ENCODE results near the gene TTLL10.
"Not testable (repeated sequence)": the region's sequence is repeated elsewhere in the genome, so short reads cannot be mapped to it uniquely, and the experiment has no call there.

The TTLL10 gene

DNA sequence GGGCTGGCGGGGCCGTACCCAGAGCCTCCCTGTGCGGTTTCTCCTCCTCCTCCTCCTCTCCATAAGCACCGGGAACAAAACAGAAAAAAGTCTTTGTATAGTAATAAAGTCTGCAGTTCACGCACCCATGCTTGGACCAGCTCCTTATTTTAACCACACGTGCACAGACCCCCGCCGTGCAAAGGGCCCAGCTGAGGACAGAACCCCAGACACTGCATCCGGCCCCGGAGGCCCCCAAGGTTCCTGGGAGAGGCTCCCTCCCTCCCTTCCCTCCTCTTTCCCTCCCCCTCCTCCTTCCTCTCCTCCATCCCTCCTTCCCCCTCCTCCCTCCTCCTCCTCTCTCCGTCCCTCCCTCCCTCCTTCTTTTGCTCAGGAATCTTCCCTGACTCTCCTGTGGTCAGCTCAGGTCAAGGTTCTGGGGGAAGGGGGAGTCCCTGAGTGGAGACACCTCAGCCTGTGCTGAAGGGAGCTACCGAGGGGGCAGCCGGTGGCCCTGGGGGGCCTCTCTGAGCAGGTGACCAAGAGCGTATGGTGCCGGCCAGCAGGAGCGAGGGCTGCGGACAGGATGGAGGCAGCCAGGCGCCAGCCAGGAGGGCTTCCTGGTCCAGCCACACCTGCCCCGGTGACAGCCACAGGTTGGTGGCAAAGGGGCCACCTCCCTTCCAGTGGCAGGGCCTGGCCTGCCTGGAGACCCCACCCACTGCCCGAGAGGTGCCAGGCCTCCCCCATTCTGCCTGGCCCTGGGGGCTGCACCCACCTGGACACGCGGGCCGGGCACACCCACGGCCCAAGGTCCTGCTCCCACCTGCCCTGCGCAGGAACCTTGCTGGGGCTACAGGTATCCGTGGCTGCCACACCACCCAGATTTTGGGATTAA, 3.2 kb upstream of the TTLL10 start:
- no peak for DNase-seq (ENCODE audit: low read depth in 4 of 4, low spot score in 1 of 4)

DNA sequence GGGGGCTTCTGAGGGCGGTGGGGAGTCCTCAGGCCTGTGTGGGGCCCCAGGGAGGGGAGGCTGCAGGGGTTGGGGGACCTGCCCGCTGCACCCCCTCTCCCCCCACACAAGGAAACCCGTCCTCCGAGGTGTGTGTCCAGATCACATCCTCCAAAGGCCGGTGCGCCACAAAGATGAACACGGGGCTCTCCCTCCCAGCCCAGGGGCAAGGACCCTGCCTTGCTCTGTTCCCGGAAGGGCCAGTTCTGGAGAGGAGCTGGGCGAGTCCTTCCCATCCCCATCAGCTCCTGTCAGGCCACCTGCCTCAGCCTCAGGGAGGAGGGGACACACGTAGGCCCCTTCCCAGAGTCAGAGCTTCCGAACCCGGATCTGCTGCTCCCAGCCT, 2.5 kb upstream of the TTLL10 start:
- DNase-seq (ENCODE audit: low read depth in 4 of 4, low spot score in 1 of 4): no peak

DNA sequence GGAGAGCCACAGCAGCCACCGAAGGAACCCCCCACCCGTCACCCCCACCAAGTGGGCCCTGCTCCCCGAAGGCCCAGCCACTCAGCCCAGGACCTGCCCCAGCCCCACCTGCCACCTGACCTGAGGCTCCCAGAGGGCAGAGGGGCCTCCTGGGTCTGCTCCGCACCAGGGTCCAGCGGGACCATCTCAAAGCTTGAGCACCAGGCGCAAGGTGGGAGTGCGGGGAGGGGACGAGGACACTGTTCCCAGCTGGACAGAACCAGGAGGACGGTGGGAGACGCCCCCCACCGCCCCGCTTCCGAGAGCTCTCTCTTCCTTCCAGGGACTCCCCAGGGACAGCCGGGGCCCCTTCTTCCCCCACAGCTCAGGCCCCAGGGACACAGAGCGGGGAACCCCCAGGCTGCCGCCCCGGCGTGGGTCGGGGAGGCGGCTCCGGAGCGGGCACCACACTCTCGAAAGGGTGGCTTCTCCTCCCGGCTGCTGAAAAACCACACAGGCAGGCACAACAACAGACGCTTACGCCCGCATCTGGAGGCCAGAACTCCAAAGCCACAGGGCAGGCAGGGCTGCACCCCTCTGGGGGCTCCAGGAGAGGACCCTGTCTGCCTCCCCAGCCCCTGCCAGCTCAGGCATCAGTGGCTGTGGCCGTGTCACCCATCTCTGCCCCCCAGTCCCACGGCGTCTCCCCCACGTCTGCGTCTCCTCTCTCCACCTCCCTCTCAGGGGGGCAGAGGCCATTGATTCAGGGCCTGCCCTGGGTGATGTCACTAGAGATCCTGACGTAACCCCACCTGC, 1.9 kb upstream of the TTLL10 start:
- DNase-seq (ENCODE audit: low read depth in 4 of 4, low spot score in 1 of 4): no peak

DNA sequence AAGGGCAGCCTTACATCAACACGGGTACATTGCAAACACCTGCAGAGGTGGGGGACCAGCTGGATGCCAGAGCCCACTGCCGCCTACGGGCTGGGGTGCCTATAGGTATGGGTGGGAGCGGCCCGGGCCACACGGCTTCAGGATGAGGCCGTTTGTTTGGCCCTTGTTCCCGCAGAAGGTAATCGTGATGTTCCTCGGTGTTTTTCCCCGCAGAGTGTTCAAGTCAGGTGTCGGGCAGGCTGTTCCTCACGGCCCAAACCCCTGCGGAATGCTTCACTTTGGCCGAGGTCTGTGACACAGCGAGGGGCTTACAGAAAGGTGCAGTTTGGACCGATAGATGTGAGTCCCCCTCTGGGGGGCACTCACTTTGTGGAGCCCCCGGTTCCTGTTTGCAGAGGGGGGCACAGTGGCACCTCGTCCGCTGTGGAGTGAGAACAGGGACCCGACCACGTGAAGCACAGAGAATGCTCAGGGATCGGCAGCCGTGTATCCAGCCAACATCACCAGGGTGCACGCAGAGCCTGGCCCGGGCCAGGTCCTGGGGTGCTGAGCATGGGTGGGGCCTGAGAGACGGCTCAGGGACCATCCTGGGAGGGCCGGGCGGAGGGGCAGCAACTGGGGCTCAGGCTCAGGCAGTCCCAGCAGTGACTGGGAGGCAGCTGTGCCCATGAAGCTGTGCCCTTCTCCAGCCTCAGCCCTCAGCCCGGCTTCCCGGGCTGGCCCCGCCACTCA, 453 bp upstream of the TTLL10 start:
- DNase-seq (ENCODE audit: low read depth in 4 of 4, low spot score in 1 of 4): no peak

DNA sequence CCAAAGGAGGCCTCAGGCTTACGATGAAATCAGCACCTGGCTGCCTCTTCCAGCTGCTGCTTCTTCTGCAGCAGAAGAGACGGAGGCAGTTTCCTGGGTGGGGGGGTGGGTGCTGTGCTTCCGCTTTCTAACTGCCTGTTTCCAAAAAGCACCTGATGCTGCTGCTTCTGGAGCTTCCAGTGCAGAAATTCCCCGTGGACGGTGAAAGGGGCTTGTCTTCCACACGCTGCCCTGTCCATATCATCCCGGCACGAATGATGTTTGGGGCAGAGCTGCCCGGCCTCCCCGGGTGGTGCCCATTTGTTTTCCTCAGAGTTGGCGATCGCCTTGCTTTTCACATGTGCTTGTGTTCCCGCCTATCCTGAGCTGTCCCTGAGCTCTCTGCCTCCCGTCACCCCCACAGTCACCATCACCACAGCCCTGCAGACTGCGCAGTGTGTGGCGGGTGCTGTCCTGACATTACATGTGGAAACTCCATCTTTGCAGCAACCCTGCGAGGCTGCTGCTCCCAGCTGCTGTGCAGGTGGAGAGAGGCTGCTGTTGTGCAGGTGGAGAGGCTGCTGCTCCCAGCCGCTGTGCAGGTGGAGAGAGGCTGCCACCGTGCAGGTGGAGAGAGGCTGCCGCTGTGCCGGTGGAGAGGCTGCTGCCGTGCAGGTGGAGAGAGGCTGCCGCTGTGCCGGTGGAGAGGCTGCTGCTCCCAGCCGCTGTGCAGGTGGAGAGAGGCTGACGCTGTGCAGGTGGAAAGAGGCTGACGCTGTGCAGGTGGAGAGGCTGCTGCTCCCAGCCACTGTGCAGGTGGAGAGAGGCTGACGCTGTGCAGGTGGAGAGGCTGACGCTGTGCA, 1.8 kb downstream of the TTLL10 start:
- DNase-seq (ENCODE audit: low read depth in 4 of 4, low spot score in 1 of 4): no peak

DNA sequence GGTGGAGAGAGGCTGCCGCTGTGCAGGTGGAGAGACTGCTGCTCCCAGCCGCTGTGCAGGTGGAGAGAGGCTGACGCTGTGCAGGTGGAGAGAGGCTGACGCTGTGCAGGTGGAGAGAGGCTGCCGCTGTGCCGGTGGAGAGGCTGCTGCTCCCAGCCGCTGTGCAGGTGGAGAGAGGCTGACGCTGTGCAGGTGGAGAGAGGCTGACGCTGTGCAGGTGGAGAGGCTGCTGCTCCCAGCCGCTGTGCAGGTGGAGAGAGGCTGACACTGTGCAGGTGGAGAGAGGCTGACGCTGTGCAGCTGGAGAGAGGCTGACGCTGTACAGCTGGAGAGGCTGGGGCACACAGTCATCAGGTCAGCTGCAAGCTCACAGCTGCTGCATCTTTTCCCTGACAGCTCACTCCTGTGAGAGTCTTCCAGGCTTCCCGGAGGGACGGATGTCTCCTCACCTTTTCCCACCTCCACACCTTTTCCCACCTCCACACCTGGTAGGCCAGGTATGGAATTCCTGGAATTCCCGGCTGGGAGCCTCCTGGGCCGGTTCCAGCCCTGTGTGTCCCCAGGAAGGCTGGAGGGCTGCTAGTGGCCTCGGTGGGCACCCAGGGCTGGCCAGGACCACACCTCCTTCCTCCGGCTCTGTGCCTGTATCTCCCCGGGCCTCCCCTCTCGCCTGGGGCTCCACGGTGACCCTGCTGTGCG, 2.5 kb downstream of the TTLL10 start:
- DNase-seq (ENCODE audit: low read depth in 4 of 4, low spot score in 1 of 4): not testable (repeated sequence)

DNA sequence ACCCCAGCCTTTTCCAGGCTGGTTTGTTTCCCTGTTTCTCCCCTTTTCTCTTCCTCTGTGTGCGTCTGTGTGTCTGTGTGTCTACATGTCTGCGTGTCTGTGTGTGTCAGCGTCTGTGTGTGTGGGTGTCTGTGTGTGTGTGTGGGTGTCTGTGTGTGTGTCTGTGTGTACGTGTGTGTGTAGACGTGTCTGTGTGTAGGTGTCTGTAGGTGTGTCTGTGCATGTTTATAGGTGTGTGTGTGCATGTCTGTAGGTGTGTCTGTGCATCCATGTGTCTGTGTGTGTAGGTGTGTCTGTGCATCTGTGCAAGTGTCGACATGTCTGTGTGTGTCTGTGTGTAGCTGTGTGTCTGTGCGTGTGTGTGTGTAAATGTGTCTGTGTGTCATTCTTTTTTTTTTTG, 3.3 kb downstream of the TTLL10 start:
- DNase-seq (ENCODE audit: low read depth in 4 of 4, low spot score in 1 of 4): no peak

DNA sequence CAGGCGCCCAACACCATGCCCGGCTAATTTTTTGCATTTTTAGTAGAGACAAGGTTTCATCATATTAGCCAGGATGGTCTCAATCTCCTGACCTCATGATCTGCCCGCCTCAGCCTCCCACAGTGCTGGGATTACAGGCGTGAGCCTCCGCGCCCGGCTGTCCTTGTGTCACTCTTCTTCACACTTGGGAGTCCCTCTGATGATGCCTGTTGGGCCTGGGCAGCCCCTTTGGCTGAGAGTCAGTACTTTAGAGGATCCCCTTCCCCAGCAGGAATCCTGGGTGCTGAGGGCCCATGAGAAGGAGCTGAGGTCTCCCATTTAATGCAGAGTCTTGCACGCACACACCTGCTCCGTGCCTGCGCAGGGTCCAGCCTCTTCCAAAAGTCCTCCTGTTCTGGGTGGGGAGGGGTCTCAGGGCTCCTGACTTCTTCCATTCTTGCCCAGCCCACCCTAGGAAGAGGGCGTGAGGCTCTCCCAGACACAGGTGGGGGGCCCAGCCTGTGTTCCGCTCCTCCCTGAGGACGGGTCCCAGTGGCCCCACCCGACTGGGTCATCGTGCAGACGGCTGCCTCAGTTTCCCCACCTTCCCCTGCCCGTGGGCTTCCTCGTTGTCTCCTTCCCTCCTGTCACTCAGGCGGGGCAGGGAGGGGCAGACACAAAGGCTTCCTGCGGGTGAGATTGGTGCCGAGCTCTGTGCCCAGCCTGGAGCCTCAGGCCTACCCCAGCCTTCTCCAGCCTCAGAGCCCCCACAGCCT, 3.9 kb downstream of the TTLL10 start:
- DNase-seq (ENCODE audit: low read depth in 4 of 4, low spot score in 1 of 4): no peak

DNA sequence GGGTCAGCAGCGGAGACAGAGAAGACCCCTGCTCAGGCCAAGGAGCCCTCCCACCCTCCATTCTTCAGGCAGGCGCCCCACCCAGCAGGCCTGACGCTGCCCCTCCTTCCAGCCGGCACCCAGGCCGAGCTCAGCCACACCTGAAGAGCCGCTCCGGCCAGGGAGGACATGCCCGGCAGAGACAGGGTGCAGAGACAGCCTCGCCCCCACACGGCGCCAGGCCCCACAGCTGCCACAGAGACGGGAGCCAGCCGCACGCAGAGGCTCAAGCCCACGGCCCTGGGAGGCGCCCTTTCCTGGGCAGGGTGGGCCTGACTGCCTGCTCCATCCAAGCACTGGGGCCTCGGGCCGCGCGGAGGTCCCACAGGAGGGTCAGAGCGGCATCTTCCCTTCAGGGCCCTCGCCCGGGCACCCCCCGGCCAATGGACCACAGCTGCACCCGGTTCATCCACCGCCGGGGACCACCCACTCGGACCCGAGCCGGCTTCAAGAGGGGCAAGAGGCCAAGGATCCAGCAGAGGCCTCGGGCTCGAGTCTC, 5.2 kb downstream of the TTLL10 start:
- DNase-seq (ENCODE audit: low read depth in 4 of 4, low spot score in 1 of 4): no peak

DNA sequence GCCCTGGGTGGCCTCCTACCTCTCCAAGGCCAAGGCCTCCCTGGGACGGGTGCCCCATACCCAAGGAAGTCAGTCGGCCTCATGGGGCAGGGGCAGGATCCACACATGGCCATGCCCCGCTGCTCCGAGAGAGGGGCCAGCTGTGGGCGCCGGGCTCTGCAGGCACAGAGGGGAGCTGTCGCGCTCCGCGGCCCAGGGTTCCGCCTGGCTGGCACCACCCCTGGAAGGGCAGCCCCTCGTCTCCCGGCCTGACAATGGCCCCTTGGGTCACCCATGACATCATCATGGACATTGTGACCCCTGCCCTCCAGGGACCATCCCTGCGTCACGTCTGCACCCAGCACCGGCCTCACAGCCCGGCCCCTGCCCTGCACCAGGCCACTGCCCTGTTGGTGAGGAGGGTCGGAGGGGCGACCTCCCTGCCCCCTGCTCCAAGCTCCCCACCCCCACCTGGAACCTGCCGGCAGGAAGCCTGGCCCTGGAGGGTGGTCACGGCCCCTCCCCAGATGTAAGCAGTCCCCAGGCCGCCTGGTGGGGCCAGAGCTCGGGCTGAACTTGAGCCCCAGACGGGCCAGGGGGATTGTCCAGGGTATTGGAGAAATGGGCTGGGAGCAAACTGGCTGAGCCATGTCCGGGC, 5.8 kb downstream of the TTLL10 start:
- DNase-seq (ENCODE audit: low read depth in 4 of 4, low spot score in 1 of 4): no peak

DNA sequence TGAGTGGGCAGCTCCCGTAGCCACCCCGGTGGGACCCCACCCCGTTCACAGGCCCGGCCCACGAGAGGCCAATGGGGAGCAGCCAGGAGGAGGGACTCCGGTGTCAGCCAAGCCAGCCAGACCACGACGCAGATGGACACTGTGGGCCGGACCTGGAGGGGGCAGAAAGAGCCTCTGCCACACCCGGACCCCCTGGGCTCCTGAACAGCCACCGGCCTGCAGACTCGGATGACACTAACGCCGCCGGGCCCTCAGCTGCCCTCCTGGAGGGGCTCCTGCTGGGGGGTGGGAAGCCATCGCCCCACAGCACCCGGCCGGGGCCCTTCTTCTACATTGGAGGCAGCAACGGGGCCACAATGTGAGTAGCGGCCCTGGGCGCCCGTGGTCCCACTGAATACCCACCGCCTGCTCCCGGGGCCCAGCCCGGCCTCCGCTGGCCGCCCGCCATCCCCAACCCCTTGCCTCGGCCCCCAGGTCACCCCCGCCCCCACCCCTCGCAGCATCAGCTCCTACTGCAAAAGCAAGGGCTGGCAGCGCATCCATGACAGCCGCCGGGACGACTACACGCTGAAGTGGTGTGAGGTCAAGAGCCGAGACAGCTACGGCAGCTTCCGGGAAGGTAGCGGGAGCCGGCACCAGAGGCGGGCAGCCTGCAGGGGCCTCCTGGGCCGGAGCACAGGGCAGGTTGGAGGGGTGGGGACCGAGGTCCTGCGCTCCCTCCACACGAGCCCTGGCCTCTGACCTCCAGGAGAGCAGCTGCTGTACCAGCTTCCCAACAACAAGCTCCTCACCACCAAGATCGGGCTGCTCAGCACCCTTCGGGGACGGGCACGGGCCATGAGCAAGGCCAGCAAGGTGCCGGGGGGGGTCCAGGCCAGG, 6.5 kb downstream of the TTLL10 start:
- no peak for DNase-seq (ENCODE audit: low read depth in 4 of 4, low spot score in 1 of 4)

DNA sequence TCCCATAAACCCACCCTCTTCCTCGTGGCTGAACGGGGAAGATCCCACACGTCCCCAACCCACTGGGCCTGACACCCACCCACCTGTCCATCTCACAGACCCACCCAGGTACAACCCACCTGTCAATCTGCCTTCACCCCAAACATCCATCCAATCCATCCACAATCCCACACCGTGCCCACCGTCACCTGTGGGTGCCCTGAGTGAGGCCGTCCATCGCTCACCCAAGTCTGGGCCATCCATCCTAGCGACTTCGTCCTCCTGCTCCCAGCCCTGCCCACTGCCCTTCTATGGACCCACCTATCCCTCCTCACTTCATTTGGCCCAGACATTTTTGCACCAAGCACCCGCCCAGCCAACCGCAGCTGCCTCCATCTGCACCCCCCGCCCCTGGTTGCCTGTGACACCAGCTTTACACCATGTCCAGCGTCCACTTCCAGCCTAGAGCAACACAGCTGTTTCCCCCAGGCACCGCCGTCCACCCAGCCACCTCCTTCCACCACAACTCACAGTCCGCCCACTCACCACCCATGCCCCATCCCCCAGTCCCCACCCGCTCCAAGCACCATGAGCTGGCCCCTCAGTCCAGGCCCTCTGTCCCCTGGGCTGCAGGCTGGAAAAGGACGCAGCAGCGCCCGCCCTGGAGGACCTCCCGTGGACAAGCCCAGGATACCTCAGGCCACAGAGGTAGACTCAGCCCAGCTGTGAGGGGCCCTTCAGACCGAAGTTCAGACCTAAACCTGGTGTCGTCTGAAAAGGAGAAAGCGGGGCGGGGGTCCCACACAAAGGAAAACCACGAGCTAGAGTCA, 7.7 kb downstream of the TTLL10 start:
- no peak for DNase-seq (ENCODE audit: low read depth in 4 of 4, low spot score in 1 of 4)

DNA sequence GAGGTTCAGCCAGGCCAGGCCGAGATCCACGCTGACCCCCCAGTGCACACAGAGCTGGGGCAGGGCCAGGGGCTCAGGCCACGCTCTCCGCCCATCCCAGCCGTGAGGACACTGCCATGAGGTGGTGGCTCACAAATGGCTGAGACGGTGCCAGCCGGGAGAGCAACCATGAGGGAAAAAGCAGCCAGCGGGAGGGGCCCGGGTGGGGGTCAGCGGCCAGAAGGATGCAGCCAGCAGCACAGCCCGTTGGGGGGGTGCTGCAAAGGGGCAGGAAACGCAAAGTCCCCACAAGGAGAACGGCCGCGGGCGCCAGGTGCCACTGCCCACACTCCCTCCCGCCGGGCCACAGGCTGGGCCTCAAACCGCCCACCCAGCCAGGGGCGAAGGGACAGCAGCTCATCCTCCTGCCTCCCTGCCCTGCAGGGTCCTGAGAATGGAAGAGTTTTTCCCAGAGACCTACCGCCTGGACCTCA, 8.3 kb downstream of the TTLL10 start:
- no peak for DNase-seq (ENCODE audit: low read depth in 4 of 4, low spot score in 1 of 4)

DNA sequence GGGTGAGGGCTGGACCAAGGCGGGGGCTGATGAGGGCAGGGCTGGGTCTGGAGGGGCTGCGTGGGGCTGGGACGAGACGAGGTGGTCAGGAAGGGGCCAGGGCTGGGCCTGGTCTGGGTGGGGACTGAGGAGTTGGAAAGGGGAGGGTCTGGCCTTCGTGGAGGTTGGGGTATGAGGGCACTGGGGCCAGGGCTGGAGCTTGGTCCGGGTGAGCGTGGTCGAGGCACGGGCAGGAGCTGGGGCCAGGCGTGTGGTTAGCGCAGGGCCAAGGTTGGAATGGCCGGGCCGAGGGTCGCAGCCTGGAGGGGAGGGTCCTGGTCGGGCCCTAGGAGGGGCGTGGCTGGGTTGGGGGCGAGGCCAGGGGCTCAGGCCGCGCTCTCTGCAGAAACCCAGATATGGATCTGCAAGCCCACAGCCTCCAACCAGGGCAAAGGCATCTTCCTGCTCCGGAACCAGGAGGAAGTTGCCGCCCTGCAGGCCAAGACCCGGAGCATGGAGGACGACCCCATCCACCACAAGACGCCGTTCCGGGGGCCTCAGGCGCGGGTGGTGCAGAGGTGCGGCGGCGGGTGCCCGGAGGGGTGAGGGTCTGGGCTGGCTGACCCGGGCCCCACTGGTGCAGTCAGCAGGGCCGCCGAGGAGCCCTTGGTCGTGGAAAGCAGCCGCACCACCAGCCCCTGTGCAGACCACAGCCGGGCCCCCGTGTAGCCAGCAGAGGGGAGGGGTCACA, 9.0 kb downstream of the TTLL10 start:
- DNase-seq (ENCODE audit: low read depth in 4 of 4, low spot score in 1 of 4): no peak

DNA sequence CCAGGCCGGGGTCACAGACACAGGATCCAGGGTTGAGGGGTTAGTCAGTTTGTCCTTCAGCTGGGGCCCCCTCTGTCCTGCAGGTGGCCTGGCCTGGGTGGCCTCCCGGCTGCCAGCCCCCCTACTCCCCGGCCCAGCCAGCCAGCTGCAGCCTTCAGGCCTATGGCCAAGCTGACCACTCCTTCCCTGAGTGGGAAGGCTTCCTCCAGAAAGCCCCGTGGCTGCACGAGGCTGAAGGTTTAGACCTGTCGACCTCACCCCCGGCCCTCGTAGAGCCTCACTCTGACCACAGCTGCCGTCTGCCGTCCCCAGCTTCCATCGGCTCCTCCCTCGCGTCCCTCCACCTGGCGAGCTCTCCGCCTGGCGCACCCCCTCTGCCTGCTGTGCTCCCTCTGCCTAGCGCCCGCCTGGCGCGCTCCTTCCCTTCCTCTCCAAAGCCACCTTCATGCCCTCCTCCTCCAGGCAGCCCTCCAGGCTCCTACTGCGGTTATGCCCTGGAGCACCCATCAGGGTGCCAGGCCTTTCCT, 9.6 kb downstream of the TTLL10 start:
- DNase-seq (ENCODE audit: low read depth in 4 of 4, low spot score in 1 of 4): no peak
